H4 (cell line): Measurements from ENCODE around the gene ZEB1. TPM values are rescaled to one million over a fixed set of nuclear protein-coding genes. Genes with fewer than 3 reads are reported as not detected.
"Not testable (repeated sequence)": the region's sequence is repeated elsewhere in the genome, so short reads cannot be mapped to it uniquely, and the experiment has no call there.

Experiments used
- DNase-seq: peaks from one replicate; pipeline ENCODE4 v3.0.0-alpha.2; 2015; ENCODE audit warnings: low spot score
- total RNA-seq: library from RNA; depleted of rRNA; stranded (reverse); fragments of >200 nt; shearing (Covaris generic); gene quantifications from 2 replicates; pipeline ENCODE4 v1.2.3, GENCODE V29; 2014

The ZEB1 gene
- total RNA-seq, 1 experiment from 2014 or later, result 10.6 TPM

- DNase-seq, result no peak
Measured at GRCh38 chr10:31422634-31423033, 103.6 kb downstream of the ZEB1 start.

- no peak for DNase-seq
Measured at GRCh38 chr10:31424473-31424872, 105.5 kb downstream of the ZEB1 start.

- peak; percentile 78 for DNase-seq
Measured at GRCh38 chr10:31426401-31426800, 107.4 kb downstream of the ZEB1 start.

GRCh38 chr10:31427334-31427733, 108.3 kb downstream of the ZEB1 start:
- not testable (repeated sequence) for DNase-seq

- not testable (repeated sequence) for DNase-seq
Measured at GRCh38 chr10:31428499-31428898, 109.5 kb downstream of the ZEB1 start.

GRCh38 chr10:31431021-31431420, 112.0 kb downstream of the ZEB1 start:
- no peak for DNase-seq

- DNase-seq, result no peak
Measured at GRCh38 chr10:31437959-31438358, 118.9 kb downstream of the ZEB1 start.

GRCh38 chr10:31451766-31452165, 132.8 kb downstream of the ZEB1 start:
- DNase-seq, result no peak

- DNase-seq, result no peak
Measured at GRCh38 chr10:31456468-31456867, 137.5 kb downstream of the ZEB1 start.

- DNase-seq, result no peak
Measured at GRCh38 chr10:31457858-31458257, 138.8 kb downstream of the ZEB1 start.

GRCh38 chr10:31458974-31459373, 140.0 kb downstream of the ZEB1 start:
- no peak for DNase-seq

- DNase-seq, result no peak
Measured at GRCh38 chr10:31460242-31460641, 141.2 kb downstream of the ZEB1 start.

- DNase-seq, result no peak
Measured at GRCh38 chr10:31464552-31464951, 145.5 kb downstream of the ZEB1 start.

- DNase-seq, result no peak
Measured at GRCh38 chr10:31466313-31466712, 147.3 kb downstream of the ZEB1 start.

- DNase-seq, result peak; percentile 22
Measured at GRCh38 chr10:31467791-31468535, 148.9 kb downstream of the ZEB1 start.

GRCh38 chr10:31468536-31468859, 149.5 kb downstream of the ZEB1 start:
- no peak for DNase-seq

- DNase-seq, result no peak
Measured at GRCh38 chr10:31475519-31475918, 156.5 kb downstream of the ZEB1 start.

- no peak for DNase-seq
Measured at GRCh38 chr10:31476088-31476487, 157.1 kb downstream of the ZEB1 start.

- DNase-seq, result no peak
Measured at GRCh38 chr10:31477584-31477983, 158.6 kb downstream of the ZEB1 start.

- DNase-seq, result no peak
Measured at GRCh38 chr10:31479752-31480151, 160.7 kb downstream of the ZEB1 start.

GRCh38 chr10:31483546-31483945, 164.5 kb downstream of the ZEB1 start:
- DNase-seq, result no peak

- no peak for DNase-seq
Measured at GRCh38 chr10:31484431-31485135, 165.6 kb downstream of the ZEB1 start.

- DNase-seq, result peak; percentile 36
Measured at GRCh38 chr10:31490858-31491504, 172.0 kb downstream of the ZEB1 start.
